C4-2B (cell line): ENCODE measurements around the gene TLE3.

ENCODE experiments used
- ZFX ChIP-seq: fragments of 450-650 bp; IDR thresholded peaks from 2 replicates; pipeline ENCODE4 v1.6.1; 2017
- TF ChIP-seq, protein P1 (sequence below): fragments of 450-650 bp; conservative IDR thresholded peaks from 2 replicates; pipeline ENCODE4 v1.5.1; 2017; ENCODE audit warnings: mild to moderate bottlenecking

DNA sequence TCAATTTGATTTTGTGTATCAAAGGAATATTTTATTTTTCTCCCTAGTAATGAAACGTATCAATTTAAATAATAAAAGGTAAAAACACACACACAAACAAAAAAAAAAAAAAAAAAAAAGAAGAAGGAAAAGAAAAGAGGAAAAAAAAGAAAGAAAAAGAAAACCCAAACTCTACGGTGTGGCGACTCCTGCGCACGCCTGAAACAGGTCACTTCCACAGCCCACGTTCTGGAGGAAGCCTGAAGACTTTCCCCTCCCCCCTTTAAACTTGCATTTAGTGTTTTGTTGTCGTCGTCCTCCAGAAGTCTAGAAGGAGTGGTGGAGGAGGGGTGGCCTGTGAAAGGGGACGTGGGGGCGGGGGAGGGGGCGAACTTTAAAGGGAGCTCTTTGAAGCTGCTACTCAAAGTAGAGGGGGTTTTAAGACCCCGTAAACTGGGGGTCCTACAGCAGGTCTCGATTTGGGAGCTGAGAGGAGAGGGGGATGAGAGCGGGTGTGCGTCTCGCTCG lies 2.3 kb upstream of the TLE3 start:
- TF ChIP-seq, protein P1, sequence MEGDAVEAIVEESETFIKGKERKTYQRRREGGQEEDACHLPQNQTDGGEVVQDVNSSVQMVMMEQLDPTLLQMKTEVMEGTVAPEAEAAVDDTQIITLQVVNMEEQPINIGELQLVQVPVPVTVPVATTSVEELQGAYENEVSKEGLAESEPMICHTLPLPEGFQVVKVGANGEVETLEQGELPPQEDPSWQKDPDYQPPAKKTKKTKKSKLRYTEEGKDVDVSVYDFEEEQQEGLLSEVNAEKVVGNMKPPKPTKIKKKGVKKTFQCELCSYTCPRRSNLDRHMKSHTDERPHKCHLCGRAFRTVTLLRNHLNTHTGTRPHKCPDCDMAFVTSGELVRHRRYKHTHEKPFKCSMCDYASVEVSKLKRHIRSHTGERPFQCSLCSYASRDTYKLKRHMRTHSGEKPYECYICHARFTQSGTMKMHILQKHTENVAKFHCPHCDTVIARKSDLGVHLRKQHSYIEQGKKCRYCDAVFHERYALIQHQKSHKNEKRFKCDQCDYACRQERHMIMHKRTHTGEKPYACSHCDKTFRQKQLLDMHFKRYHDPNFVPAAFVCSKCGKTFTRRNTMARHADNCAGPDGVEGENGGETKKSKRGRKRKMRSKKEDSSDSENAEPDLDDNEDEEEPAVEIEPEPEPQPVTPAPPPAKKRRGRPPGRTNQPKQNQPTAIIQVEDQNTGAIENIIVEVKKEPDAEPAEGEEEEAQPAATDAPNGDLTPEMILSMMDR = no peak
- no peak for TF ChIP-seq ZFX
